GM12873 (cell line): Measurements from ENCODE around the gene DNAH1.

Experiments
- CTCF ChIP-seq: IDR thresholded peaks from 2 replicates; pipeline ENCODE4 v1.5.1; 2012; ENCODE audit warnings: low read depth, mild to moderate bottlenecking, moderate library complexity, low read length, control low read depth; ENCODE audit not compliant: insufficient read depth; ENCODE audit errors: missing control alignments

Gene DNAH1

GRCh38 chr3:52442409-52443267 lies 126.5 kb downstream of the DNAH1 start:
- no peak for TF ChIP-seq CTCF

GRCh38 chr3:52443268-52443610 lies 127.1 kb downstream of the DNAH1 start:
- no peak for TF ChIP-seq CTCF

- TF ChIP-seq CTCF = no peak
Observed at GRCh38 chr3:52443791-52444687, 127.9 kb downstream of the DNAH1 start.

- TF ChIP-seq CTCF = peak; percentile 69
Observed at GRCh38 chr3:52444860-52445793, 129.0 kb downstream of the DNAH1 start, which contains the start of gene SEMA3G. SEMA3G (minus strand) TSS chr3:52445103; CDS start chr3:52445027, 76 bp downstream.

GRCh38 chr3:52446042-52446441 lies 129.9 kb downstream of the DNAH1 start:
- no peak for TF ChIP-seq CTCF

- TF ChIP-seq CTCF = peak; percentile 100
Observed at GRCh38 chr3:52446631-52447511, 130.8 kb downstream of the DNAH1 start.
